GM19043 (cell line): Measurements from ENCODE around the gene YWHAE.
"Not testable (repeated sequence)": the region's sequence is repeated elsewhere in the genome, so short reads cannot be mapped to it uniquely, and the experiment has no call there.

Experiments
- ATAC-seq: cut with Tn5 transposase; IDR thresholded peaks from one replicate; pipeline ENCODE4 v1.9.1; 2021; ENCODE audit warnings: low read depth; ENCODE audit not compliant: unreplicated experiment

Gene YWHAE

GRCh38 chr17:1413281-1413791 is 13.3 kb upstream of the YWHAE start:
- no peak for ATAC-seq

GRCh38 chr17:1412185-1413110 is 12.4 kb upstream of the YWHAE start:
- no peak for ATAC-seq

- ATAC-seq = no peak
Observed at GRCh38 chr17:1402262-1402586, 2.2 kb upstream of the YWHAE start.

- ATAC-seq = no peak
Observed at GRCh38 chr17:1398931-1399678, 917 bp downstream of the YWHAE start.

- ATAC-seq = no peak
Observed at GRCh38 chr17:1398028-1398427, 2.0 kb downstream of the YWHAE start.

- not testable (repeated sequence) for ATAC-seq
Observed at GRCh38 chr17:1395876-1396665, 4.0 kb downstream of the YWHAE start.

- no peak for ATAC-seq
Observed at GRCh38 chr17:1391577-1391976, 8.4 kb downstream of the YWHAE start.

- ATAC-seq = no peak
Observed at GRCh38 chr17:1390432-1391367, 9.3 kb downstream of the YWHAE start.

- not testable (repeated sequence) for ATAC-seq
Observed at GRCh38 chr17:1387490-1388227, 12.4 kb downstream of the YWHAE start.

GRCh38 chr17:1386675-1387190 is 13.3 kb downstream of the YWHAE start:
- ATAC-seq = not testable (repeated sequence)

- ATAC-seq = no peak
Observed at GRCh38 chr17:1386265-1386664, 13.8 kb downstream of the YWHAE start.

- no peak for ATAC-seq
Observed at GRCh38 chr17:1385861-1386260, 14.2 kb downstream of the YWHAE start.

- no peak for ATAC-seq
Observed at GRCh38 chr17:1384905-1385435, 15.1 kb downstream of the YWHAE start.

GRCh38 chr17:1379930-1380313 is 20.1 kb downstream of the YWHAE start:
- no peak for ATAC-seq

- no peak for ATAC-seq
Observed at GRCh38 chr17:1379208-1379929, 20.7 kb downstream of the YWHAE start.

- ATAC-seq = not testable (repeated sequence)
Observed at GRCh38 chr17:1378476-1378860, 21.6 kb downstream of the YWHAE start.

- no peak for ATAC-seq
Observed at GRCh38 chr17:1377334-1377733, 22.7 kb downstream of the YWHAE start.

- no peak for ATAC-seq
Observed at GRCh38 chr17:1376061-1376460, 24.0 kb downstream of the YWHAE start.
